ENCODE results near the gene LRRC4B. TPM values are rescaled to one million over a fixed set of nuclear protein-coding genes. Genes with fewer than 3 reads are reported as not detected.

LRRC4B gene
- total and polyA plus RNA-seq, 2 of the 4 experiments (the other 2 are of a cell fraction): 0.03 TPM; not detected in 1

DNA sequence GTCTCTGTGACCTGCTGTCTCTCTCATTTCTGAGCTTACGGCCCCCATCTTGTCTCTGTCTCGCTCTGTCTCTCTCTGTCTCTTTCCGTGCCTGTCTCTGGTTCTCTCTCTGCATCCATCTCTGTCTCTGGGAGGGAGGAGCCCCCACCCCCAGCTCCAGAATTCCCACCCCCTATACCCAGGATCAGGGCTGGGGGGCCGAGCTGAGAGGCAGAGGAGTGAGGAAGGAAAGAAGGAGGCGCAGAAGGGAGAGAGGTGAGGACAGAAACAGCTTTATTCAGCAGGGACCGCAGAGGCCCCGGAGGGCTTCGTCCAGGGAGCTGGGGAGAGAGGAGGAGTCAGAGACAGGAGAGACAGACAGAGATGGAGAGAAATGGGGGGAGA is 71.2 kb downstream of the LRRC4B start:
- DNase-seq (no peak), ATAC-seq (ENCODE audit: low read depth) (no peak)
- dilution Hi-C loops (cut with HindIII; ENCODE audit: low sequenced_read_pairs, unreplicated experiment): no loop called here
- no peak overlapping the region for H3K23ac ChIP-seq (ENCODE audit: low read depth, low read length)
- H3K9ac ChIP-seq (ENCODE audit: low read depth, low read length): no peak overlapping the region
- H2BK120ac ChIP-seq (ENCODE audit: low read depth, low read length): no peak overlapping the region
- H3K4ac ChIP-seq (ENCODE audit: low read depth, low read length): no peak overlapping the region
- no peak overlapping the region for H3K27ac ChIP-seq (ENCODE audit: insufficient read depth, low read length)
- no peaks in the 10 kb centered on the region for H3K9me1 ChIP-seq (ENCODE audit: insufficient read depth, low read length)
- H4K8ac ChIP-seq (ENCODE audit: low read depth in 2 of 2, low read length in 2 of 2): no peak overlapping the region
- no peak overlapping the region for H2BK20ac ChIP-seq (ENCODE audit: low read depth, low read length)
- no peaks in the 10 kb centered on the region for H3K36me3 ChIP-seq (ENCODE audit: control insufficient read depth, insufficient read depth, low read length)
- H3K56ac ChIP-seq (ENCODE audit: extremely low read depth, insufficient read depth, low read length): no peak overlapping the region
- H2AK5ac ChIP-seq (ENCODE audit: low read depth, low read length): no peak overlapping the region
- POLR2A ChIA-PET (ENCODE audit: unreplicated experiment): no interaction called here
- TF ChIP-seq FOS (IDR thresholded peaks at IDR 0.05; ENCODE audit: low read depth, low read length): no peak
- TF ChIP-seq, protein P1, sequence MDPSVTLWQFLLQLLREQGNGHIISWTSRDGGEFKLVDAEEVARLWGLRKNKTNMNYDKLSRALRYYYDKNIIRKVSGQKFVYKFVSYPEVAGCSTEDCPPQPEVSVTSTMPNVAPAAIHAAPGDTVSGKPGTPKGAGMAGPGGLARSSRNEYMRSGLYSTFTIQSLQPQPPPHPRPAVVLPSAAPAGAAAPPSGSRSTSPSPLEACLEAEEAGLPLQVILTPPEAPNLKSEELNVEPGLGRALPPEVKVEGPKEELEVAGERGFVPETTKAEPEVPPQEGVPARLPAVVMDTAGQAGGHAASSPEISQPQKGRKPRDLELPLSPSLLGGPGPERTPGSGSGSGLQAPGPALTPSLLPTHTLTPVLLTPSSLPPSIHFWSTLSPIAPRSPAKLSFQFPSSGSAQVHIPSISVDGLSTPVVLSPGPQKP (IDR thresholded peaks at IDR 0.05; ENCODE audit: borderline replicate concordance, low read depth, low read length): no peak
- TF ChIP-seq, protein P2, sequence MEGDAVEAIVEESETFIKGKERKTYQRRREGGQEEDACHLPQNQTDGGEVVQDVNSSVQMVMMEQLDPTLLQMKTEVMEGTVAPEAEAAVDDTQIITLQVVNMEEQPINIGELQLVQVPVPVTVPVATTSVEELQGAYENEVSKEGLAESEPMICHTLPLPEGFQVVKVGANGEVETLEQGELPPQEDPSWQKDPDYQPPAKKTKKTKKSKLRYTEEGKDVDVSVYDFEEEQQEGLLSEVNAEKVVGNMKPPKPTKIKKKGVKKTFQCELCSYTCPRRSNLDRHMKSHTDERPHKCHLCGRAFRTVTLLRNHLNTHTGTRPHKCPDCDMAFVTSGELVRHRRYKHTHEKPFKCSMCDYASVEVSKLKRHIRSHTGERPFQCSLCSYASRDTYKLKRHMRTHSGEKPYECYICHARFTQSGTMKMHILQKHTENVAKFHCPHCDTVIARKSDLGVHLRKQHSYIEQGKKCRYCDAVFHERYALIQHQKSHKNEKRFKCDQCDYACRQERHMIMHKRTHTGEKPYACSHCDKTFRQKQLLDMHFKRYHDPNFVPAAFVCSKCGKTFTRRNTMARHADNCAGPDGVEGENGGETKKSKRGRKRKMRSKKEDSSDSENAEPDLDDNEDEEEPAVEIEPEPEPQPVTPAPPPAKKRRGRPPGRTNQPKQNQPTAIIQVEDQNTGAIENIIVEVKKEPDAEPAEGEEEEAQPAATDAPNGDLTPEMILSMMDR (conservative IDR thresholded peaks at IDR 0.05; ENCODE audit: low read depth, low read length): no peak
- TF ChIP-seq, protein P3, sequence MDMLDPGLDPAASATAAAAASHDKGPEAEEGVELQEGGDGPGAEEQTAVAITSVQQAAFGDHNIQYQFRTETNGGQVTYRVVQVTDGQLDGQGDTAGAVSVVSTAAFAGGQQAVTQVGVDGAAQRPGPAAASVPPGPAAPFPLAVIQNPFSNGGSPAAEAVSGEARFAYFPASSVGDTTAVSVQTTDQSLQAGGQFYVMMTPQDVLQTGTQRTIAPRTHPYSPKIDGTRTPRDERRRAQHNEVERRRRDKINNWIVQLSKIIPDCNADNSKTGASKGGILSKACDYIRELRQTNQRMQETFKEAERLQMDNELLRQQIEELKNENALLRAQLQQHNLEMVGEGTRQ (IDR thresholded peaks at IDR 0.05; ENCODE audit: low read depth, low read length): no peak
- TF ChIP-seq CEBPB (IDR thresholded peaks at IDR 0.05; ENCODE audit: low read depth, low read length): no peak
- no peak for TF ChIP-seq CHD1 (IDR thresholded peaks at IDR 0.05; ENCODE audit: low read depth, low read length)
- TF ChIP-seq RFX5 (IDR thresholded peaks at IDR 0.05; ENCODE audit: low read depth, low read length): no peak
- TF ChIP-seq SMC3 (IDR thresholded peaks at IDR 0.05; ENCODE audit: low read depth, low read length): no peak
- TF ChIP-seq POLR2A (IDR thresholded peaks at IDR 0.05; ENCODE audit: low read depth, low read length): no peak
- TF ChIP-seq NFE2L2 (IDR thresholded peaks at IDR 0.05; ENCODE audit: low read depth, low read length): no peak
- TF ChIP-seq MXI1 (IDR thresholded peaks at IDR 0.05; ENCODE audit: borderline replicate concordance, low read depth, low read length): no peak
- no peak for TF ChIP-seq RCOR1 (IDR thresholded peaks at IDR 0.05; ENCODE audit: insufficient replicate concordance, low read length)
- H2BK5ac ChIP-seq (ENCODE audit: low read depth, low read length, poor library complexity, severe bottlenecking): no peak overlapping the region
- peaks cover 39% of the 10 kb centered on the region for H3K27me3 ChIP-seq (ENCODE audit: control insufficient read depth, insufficient read depth, low read length)
- no peaks in the 10 kb centered on the region for H3K4me1 ChIP-seq (ENCODE audit: control insufficient read depth, insufficient read depth, low read length)
- no peak overlapping the region for H2AK9ac ChIP-seq (replicated peaks; ENCODE audit: low read depth, low read length, poor library complexity)
- no peak overlapping the region for H3K18ac ChIP-seq (ENCODE audit: low read depth, low read length)
- no peak overlapping the region for H3K4me2 ChIP-seq (ENCODE audit: low read depth, low read length)
- no peaks in the 10 kb centered on the region for H4K20me1 ChIP-seq (ENCODE audit: insufficient read depth, low read length)
- in situ Hi-C loops (cut with MboI; ENCODE audit: low sequenced_read_pairs): no loop called here
- H2BK15ac ChIP-seq (ENCODE audit: low read depth, low read length): no peak overlapping the region
- no peak overlapping the region for H3K4me3 ChIP-seq (ENCODE audit: insufficient read depth, low read depth, low read length)
- H4K91ac ChIP-seq (ENCODE audit: insufficient read depth, low read depth, low read length): no peak overlapping the region
- H2AFZ ChIP-seq (replicated peaks; ENCODE audit: low read length, poor library complexity): no peak overlapping the region
- WGBS, 2 experiments (ENCODE audit: extremely low coverage in 2 of 2, insufficient read length in 1 of 2): 39% methylated on average over 4 of the region's 8 CpGs; no CpG with 5 or more reads in 1 of the 2 experiments
- H4K5ac ChIP-seq (ENCODE audit: low read depth, low read length): no peak overlapping the region
- CTCF ChIA-PET: no interaction called here
- BruUV-seq (replicated peaks): no TSS peak
- H3K9me3 ChIP-seq (ENCODE audit: control insufficient read depth, insufficient read depth, low read length): no peaks in the 10 kb centered on the region
- intact Hi-C loops (cut with micrococcal nuclease): no loop called here
- no peak overlapping the region for H3K14ac ChIP-seq (replicated peaks; ENCODE audit: low read depth, low read length)
- H3K79me1 ChIP-seq (ENCODE audit: low read depth in 1 of 2, low read length in 2 of 2): no peaks in the 10 kb centered on the region

Measured in IMR-90 (cell line).